GM12801 (cell line): ENCODE measurements around the gene FBN2.

Experiments
- TF ChIP-seq, protein P1 (sequence below): IDR thresholded peaks from one replicate; pipeline ENCODE4 v1.5.1; 2011; ENCODE audit warnings: control low read depth; ENCODE audit not compliant: insufficient read length; ENCODE audit errors: extremely low read depth

The FBN2 gene

DNA sequence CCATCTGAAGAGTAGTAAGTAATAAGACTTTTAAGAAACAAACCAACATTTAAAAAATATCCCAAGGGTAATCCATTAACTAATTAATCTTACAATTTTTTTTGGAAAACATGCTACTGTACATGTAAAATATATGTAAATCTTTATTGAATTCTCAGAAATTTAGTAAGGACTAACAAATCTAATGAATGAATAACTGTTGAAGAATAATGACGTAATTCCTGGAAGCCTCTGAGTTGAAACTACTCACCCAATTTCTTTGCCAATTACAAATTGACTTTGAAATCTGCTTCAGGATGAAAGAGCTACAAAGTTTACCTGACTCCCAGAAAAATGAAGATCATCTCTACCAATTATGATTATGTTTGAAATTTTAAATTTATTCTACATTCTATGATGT, 21.1 kb downstream of the FBN2 start:
- TF ChIP-seq, protein P1, sequence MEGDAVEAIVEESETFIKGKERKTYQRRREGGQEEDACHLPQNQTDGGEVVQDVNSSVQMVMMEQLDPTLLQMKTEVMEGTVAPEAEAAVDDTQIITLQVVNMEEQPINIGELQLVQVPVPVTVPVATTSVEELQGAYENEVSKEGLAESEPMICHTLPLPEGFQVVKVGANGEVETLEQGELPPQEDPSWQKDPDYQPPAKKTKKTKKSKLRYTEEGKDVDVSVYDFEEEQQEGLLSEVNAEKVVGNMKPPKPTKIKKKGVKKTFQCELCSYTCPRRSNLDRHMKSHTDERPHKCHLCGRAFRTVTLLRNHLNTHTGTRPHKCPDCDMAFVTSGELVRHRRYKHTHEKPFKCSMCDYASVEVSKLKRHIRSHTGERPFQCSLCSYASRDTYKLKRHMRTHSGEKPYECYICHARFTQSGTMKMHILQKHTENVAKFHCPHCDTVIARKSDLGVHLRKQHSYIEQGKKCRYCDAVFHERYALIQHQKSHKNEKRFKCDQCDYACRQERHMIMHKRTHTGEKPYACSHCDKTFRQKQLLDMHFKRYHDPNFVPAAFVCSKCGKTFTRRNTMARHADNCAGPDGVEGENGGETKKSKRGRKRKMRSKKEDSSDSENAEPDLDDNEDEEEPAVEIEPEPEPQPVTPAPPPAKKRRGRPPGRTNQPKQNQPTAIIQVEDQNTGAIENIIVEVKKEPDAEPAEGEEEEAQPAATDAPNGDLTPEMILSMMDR, result no peak

DNA sequence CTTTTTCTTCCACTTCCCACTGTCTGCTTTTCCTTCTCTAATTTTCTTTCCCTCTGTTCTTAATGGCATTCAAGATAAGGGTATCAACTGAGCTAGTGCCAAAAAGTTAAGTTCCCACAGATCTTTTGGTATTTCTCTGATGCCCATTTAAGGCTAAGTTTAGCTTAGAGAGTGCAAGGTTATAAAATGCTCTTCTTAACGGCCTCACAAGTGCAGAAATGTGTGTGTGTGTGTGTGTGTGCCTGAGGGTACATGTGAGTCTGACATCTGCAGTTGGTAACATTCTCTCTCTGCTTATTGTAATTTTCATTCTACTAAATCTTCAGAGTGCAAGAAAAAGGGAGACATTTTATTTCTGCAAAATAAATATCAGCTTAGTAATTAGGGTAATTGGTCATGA, 24.2 kb downstream of the FBN2 start:
- TF ChIP-seq, protein P1, result no peak

- TF ChIP-seq, protein P1, result no peak
These were observed 25.2 kb downstream of the FBN2 start for GRCh38 chr5:128512894-128513293.

GRCh38 chr5:128506643-128507042, 31.4 kb downstream of the FBN2 start:
- TF ChIP-seq, protein P1, result no peak

DNA sequence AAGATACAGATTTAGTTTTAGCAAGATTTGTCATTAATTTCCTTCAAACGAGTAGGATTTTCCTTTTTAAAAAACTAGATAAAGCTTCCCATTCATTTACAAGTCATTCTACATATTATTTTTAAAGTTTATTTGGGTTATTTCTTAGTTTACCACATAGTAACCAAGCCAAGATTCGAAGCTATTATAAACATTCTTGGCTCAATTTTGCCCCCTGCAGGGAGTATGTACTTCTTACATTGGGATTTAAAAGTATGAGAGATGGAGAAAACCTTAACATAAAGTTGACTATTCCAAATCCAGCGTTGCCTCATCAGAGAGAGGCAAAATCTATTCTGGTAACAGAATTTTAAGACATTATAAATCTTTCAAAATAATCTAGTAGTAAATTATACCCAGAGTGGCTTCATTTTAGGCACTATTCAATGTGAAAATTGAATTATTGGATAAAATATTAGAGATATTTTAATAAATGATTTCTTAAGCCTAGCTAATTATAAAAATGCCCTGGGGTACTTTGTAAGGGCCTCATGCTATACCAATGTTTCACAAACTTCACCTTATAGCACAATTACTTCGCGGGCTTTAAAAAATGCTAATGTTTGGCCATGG, 39.1 kb downstream of the FBN2 start:
- TF ChIP-seq, protein P1, result no peak

- TF ChIP-seq, protein P1, result no peak
These were observed 43.5 kb downstream of the FBN2 start for GRCh38 chr5:128494516-128494915.

- TF ChIP-seq, protein P1, result no peak
These were observed 44.3 kb downstream of the FBN2 start for GRCh38 chr5:128493657-128494329.
